Fibroblast of skin of scalp (primary cell): Measurements from ENCODE around the gene CAPN12. TPM values are rescaled to one million over a fixed set of nuclear protein-coding genes. Genes with fewer than 3 reads are reported as not detected.
"Not testable (repeated sequence)": the region's sequence is repeated elsewhere in the genome, so short reads cannot be mapped to it uniquely, and the experiment has no call there.

ENCODE experiments used
- DNase-seq: peaks from one replicate; pipeline ENCODE4 v3.0.0-alpha.2; 2013
- polyA plus RNA-seq, 2 experiments: library from polyadenylated mRNA; unstranded; fragments of 120-200 nt; gene quantifications; one replicate each; pipeline ENCODE4 v1.2.1, GENCODE V29; 2013; ENCODE audit not compliant: insufficient read length in 2 of 2

The CAPN12 gene
- 0.41 TPM for polyA plus RNA-seq (2013, experiment 1 of 2; ENCODE audit: insufficient read length)
- 0.78 TPM for polyA plus RNA-seq (2013, experiment 2 of 2; ENCODE audit: insufficient read length)

- no peak for DNase-seq
Observed at GRCh38 chr19:38744298-38744681, at the start of gene CAPN12. Gene CAPN12 (minus strand): TSS chr19:38744474. CDS start chr19:38744165, 309 bp downstream.

- no peak for DNase-seq
Observed at GRCh38 chr19:38793671-38794070, 49.4 kb upstream of the CAPN12 start.

GRCh38 chr19:38793177-38793576 is 48.9 kb upstream of the CAPN12 start:
- DNase-seq = peak; percentile 51

GRCh38 chr19:38792250-38793111 is 48.2 kb upstream of the CAPN12 start:
- peak; percentile 15 for DNase-seq

- DNase-seq = not testable (repeated sequence)
Observed at GRCh38 chr19:38791451-38792064, 47.3 kb upstream of the CAPN12 start.

GRCh38 chr19:38790507-38791403 is 46.5 kb upstream of the CAPN12 start:
- DNase-seq = not testable (repeated sequence)

- DNase-seq = no peak
Observed at GRCh38 chr19:38788478-38789243, 44.4 kb upstream of the CAPN12 start, which contains the start of gene LGALS7B. Gene LGALS7B (plus strand): TSS chr19:38789200. CDS start chr19:38789227, 27 bp downstream.

GRCh38 chr19:38786572-38787265 is 42.4 kb upstream of the CAPN12 start:
- no peak for DNase-seq

- not testable (repeated sequence) for DNase-seq
Observed at GRCh38 chr19:38786061-38786460, 41.8 kb upstream of the CAPN12 start.

GRCh38 chr19:38785187-38785699 is 41.0 kb upstream of the CAPN12 start:
- DNase-seq = no peak

GRCh38 chr19:38784224-38784623 is 40.0 kb upstream of the CAPN12 start:
- DNase-seq = no peak

- DNase-seq = not testable (repeated sequence)
Observed at GRCh38 chr19:38782212-38782611, 37.9 kb upstream of the CAPN12 start.

- no peak for DNase-seq
Observed at GRCh38 chr19:38781058-38781457, 36.8 kb upstream of the CAPN12 start.

GRCh38 chr19:38780443-38780842 is 36.2 kb upstream of the CAPN12 start:
- DNase-seq = no peak

- no peak for DNase-seq
Observed at GRCh38 chr19:38778733-38779132, 34.5 kb upstream of the CAPN12 start.

GRCh38 chr19:38774181-38774950 is 30.1 kb upstream of the CAPN12 start:
- no peak for DNase-seq

GRCh38 chr19:38773469-38774177 is 29.3 kb upstream of the CAPN12 start, which contains the start of gene LGALS7:
Gene LGALS7 (minus strand): TSS chr19:38773517. CDS start chr19:38773492, 25 bp downstream.
- no peak for DNase-seq

GRCh38 chr19:38771569-38771968 is 27.3 kb upstream of the CAPN12 start:
- not testable (repeated sequence) for DNase-seq

- DNase-seq = not testable (repeated sequence)
Observed at GRCh38 chr19:38770949-38771275, 26.6 kb upstream of the CAPN12 start.
